GM23248 (cell line): ENCODE measurements around the gene SH3PXD2A. TPM values are rescaled to one million over a fixed set of nuclear protein-coding genes. Genes with fewer than 3 reads are reported as not detected.
"Not testable (repeated sequence)": the region's sequence is repeated elsewhere in the genome, so short reads cannot be mapped to it uniquely, and the experiment has no call there.

Experiments
- DNase-seq: peaks from one replicate; pipeline ENCODE4 v3.0.0-alpha.2; 2015
- H2AFZ ChIP-seq: fragments of 200-600 bp; sonication (generic); 2 replicates; pipeline ENCODE4 v1.6.1; 2016; ENCODE audit warnings: antibody characterized with exemption
- H3F3A ChIP-seq: fragments of 200-600 bp; sonication (generic); 2 replicates; pipeline ENCODE4 v1.6.1; 2016; ENCODE audit warnings: mild to moderate bottlenecking, antibody characterized with exemption, mixed run types; ENCODE audit not compliant: insufficient read depth
- H3K27ac ChIP-seq: fragments of 200-600 bp; sonication (generic); 2 replicates; pipeline ENCODE4 v1.5.1; 2016; ENCODE audit warnings: mild to moderate bottlenecking
- H3K27me3 ChIP-seq: fragments of 200-600 bp; sonication (generic); replicated peaks from 2 replicates; pipeline ENCODE4 v1.6.1; 2016; ENCODE audit warnings: mild to moderate bottlenecking; ENCODE audit not compliant: insufficient read depth
- H3K36me3 ChIP-seq: fragments of 200-600 bp; sonication (generic); 2 replicates; pipeline ENCODE4 v1.6.1; 2016; ENCODE audit warnings: low read depth, mild to moderate bottlenecking
- H3K4me1 ChIP-seq: fragments of 200-600 bp; sonication (generic); 2 replicates; pipeline ENCODE4 v1.6.1; 2016; ENCODE audit warnings: mild to moderate bottlenecking; ENCODE audit not compliant: insufficient read depth
- H3K4me2 ChIP-seq: fragments of 200-600 bp; sonication (generic); one replicate; pipeline ENCODE4 v1.6.1; 2016; ENCODE audit warnings: mild to moderate bottlenecking; ENCODE audit not compliant: unreplicated experiment
- H3K4me3 ChIP-seq: fragments of 200-600 bp; sonication (generic); 2 replicates; pipeline ENCODE4 v1.5.1; 2016; ENCODE audit warnings: mild to moderate bottlenecking
- H3K79me2 ChIP-seq: fragments of 200-600 bp; sonication (generic); 2 replicates; pipeline ENCODE4 v1.6.1; 2016; ENCODE audit warnings: mild to moderate bottlenecking; ENCODE audit not compliant: insufficient read depth
- H3K9ac ChIP-seq: fragments of 200-600 bp; sonication (generic); 2 replicates; pipeline ENCODE4 v1.6.1; 2016; ENCODE audit warnings: mild to moderate bottlenecking
- H3K9me2 ChIP-seq: fragments of 200-600 bp; sonication (generic); 2 replicates; pipeline ENCODE4 v1.6.1; 2016; ENCODE audit warnings: mixed run types, mild to moderate bottlenecking, moderate library complexity; ENCODE audit not compliant: insufficient read depth
- H3K9me3 ChIP-seq: fragments of 200-600 bp; sonication (generic); one replicate; pipeline ENCODE4 v1.6.1; 2017; ENCODE audit warnings: low read depth
- H4K20me1 ChIP-seq: fragments of 200-600 bp; sonication (generic); 2 replicates; pipeline ENCODE4 v1.6.0; 2016; ENCODE audit not compliant: insufficient read depth
- EZH2 ChIP-seq: fragments of 200-600 bp; sonication (generic); IDR thresholded peaks from 2 replicates; pipeline ENCODE4 v1.6.1; 2018; ENCODE audit warnings: antibody characterized with exemption, mild to moderate bottlenecking; ENCODE audit not compliant: insufficient read depth, poor library complexity, severe bottlenecking
- EZH2phosphoT487 ChIP-seq: fragments of 200-600 bp; sonication (generic); IDR thresholded peaks from 2 replicates; pipeline ENCODE4 v1.6.1; 2018; ENCODE audit warnings: antibody characterized with exemption, moderate library complexity, mild to moderate bottlenecking, low read depth; ENCODE audit not compliant: insufficient read depth
- WGBS, 2 experiments: methylation state at CpG; one replicate each; pipeline ENCODE4 v1.1.6; 2015 to 2017; ENCODE audit warnings: low lambda C conversion rate in 2 of 2, low coverage in 1 of 2; ENCODE audit errors: missing lambda C conversion rate in 2 of 2; 5-methylcytosine and 5-hydroxymethylcytosine counted together
- in situ Hi-C: fragments of 300-500 bp; cut with MboI; formaldehyde crosslinking; loops from 2 replicates; pipeline ENCODE4 v1.15.0; 2020
- polyA plus RNA-seq: library from polyadenylated mRNA; unstranded; fragments of >200 nt; fragmentation: Nextera tagmentation; extraction: Ambion mirVana; gene quantifications from 2 replicates; pipeline ENCODE4 v1.2.1, GENCODE V29; 2016
- total RNA-seq: library from RNA; depleted of rRNA; stranded (reverse); fragments of >200 nt; shearing (Covaris generic); gene quantifications from 2 replicates; pipeline ENCODE4 v1.2.3, GENCODE V29; 2014

Gene SH3PXD2A
- total and polyA plus RNA-seq, 2 experiments from 2014 or later: 34.0 to 58.0 TPM

GRCh38 chr10:103636492-103636891 lies 218.9 kb downstream of the SH3PXD2A start:
- in situ Hi-C loops: no loop called here
- no peak overlapping the region for H3K4me3 ChIP-seq
- no peak for DNase-seq
- H3K9ac ChIP-seq: peak overlapping the region; percentile 75
- peak overlapping the region; percentile 94 for H3K27ac ChIP-seq
- WGBS, 2 experiments: 64 to 65% methylated on average over 5 of the region's 5 CpGs
- peaks cover 64% of the 10 kb centered on the region for H3K4me1 ChIP-seq
- H3K4me2 ChIP-seq: peak overlapping the region; percentile 62
- no peaks in the 10 kb centered on the region for H4K20me1 ChIP-seq
- H3K36me3 ChIP-seq: 0 out of 2 replicates have a peak, but pooled peaks cover 3% of the 10 kb centered on the region
- no peaks in the 10 kb centered on the region for H3K9me2 ChIP-seq
- no peaks in the 10 kb centered on the region for H3K27me3 ChIP-seq
- H3F3A ChIP-seq: peaks cover 47% of the 10 kb centered on the region
- TF ChIP-seq EZH2phosphoT487: no peak
- no peak for TF ChIP-seq EZH2
- no peak overlapping the region for H2AFZ ChIP-seq
- H3K9me3 ChIP-seq: no peaks in the 10 kb centered on the region
- H3K79me2 ChIP-seq: peaks cover 96% of the 10 kb centered on the region

GRCh38 chr10:103635580-103635979 lies 219.8 kb downstream of the SH3PXD2A start:
- H3K4me3 ChIP-seq: no peak overlapping the region
- H2AFZ ChIP-seq: no peak overlapping the region
- no peaks in the 10 kb centered on the region for H3K27me3 ChIP-seq
- no peaks in the 10 kb centered on the region for H3K36me3 ChIP-seq
- WGBS, 2 experiments: 28 to 38% methylated on average over 5 of the region's 5 CpGs
- H3K9ac ChIP-seq: peak overlapping the region; percentile 35; the same call in 1 of the 2 replicates
- H3K9me2 ChIP-seq: no peaks in the 10 kb centered on the region
- no peaks in the 10 kb centered on the region for H3K9me3 ChIP-seq
- peaks cover 61% of the 10 kb centered on the region for H3K4me1 ChIP-seq
- TF ChIP-seq EZH2phosphoT487 (no peak), EZH2 (no peak)
- DNase-seq: no peak
- no peaks in the 10 kb centered on the region for H4K20me1 ChIP-seq
- in situ Hi-C loops: no loop called here
- peak overlapping the region; percentile 94 for H3K27ac ChIP-seq
- H3K4me2 ChIP-seq: no peak overlapping the region
- peaks cover 45% of the 10 kb centered on the region for H3F3A ChIP-seq
- H3K79me2 ChIP-seq: peaks cover 96% of the 10 kb centered on the region

GRCh38 chr10:103633846-103634245 lies 221.5 kb downstream of the SH3PXD2A start:
- Histone ChIP-seq H3K36me3 (no peaks in the 10 kb centered on the region; the same call in 1 of the 2 replicates), H3K79me2 (peaks cover 96% of the 10 kb centered on the region), H3K4me1 (peaks cover 56% of the 10 kb centered on the region), H3K4me2 (no peak overlapping the region), H3K27ac (no peak overlapping the region), H3K9me2 (no peaks in the 10 kb centered on the region), H3K27me3 (no peaks in the 10 kb centered on the region), H3K9me3 (no peaks in the 10 kb centered on the region), H2AFZ (no peak overlapping the region), H3K4me3 (no peak overlapping the region), H3K9ac (no peak overlapping the region), H4K20me1 (no peaks in the 10 kb centered on the region), H3F3A (peaks cover 41% of the 10 kb centered on the region)
- in situ Hi-C loops: no loop called here
- DNase-seq: no peak
- no peak for TF ChIP-seq EZH2phosphoT487
- TF ChIP-seq EZH2: no peak
- 94 to 95% methylated on average over 7 of the region's 7 CpGs for WGBS, 2 experiments

GRCh38 chr10:103632871-103633270 lies 222.5 kb downstream of the SH3PXD2A start:
- DNase-seq, H3K9me2 ChIP-seq, H3K27me3 ChIP-seq, H3K4me2 ChIP-seq, H3K9me3 ChIP-seq, in situ Hi-C loops, H3K9ac ChIP-seq, H3K4me3 ChIP-seq, H4K20me1 ChIP-seq, H2AFZ ChIP-seq, H3K36me3 ChIP-seq: not testable (repeated sequence)
- H3K79me2 ChIP-seq: peaks cover 100% of the 10 kb centered on the region
- H3F3A ChIP-seq: peaks cover 37% of the 10 kb centered on the region
- peak overlapping the region; percentile 21 for H3K27ac ChIP-seq
- H3K4me1 ChIP-seq: peaks cover 46% of the 10 kb centered on the region
- 89 to 90% methylated on average over 6 of the region's 6 CpGs for WGBS, 2 experiments

- Histone ChIP-seq H3K27ac (peak overlapping the region; percentile 21), H3K36me3 (peaks cover 6% of the 10 kb centered on the region; the same call in 1 of the 2 replicates), H3K4me1 (peaks cover 40% of the 10 kb centered on the region), H4K20me1 (no peaks in the 10 kb centered on the region), H3F3A (peaks cover 32% of the 10 kb centered on the region), H3K79me2 (peaks cover 100% of the 10 kb centered on the region), H2AFZ (no peak overlapping the region), H3K4me3 (no peak overlapping the region), H3K9ac (0 out of 2 replicates have a peak overlapping the region, but pooled peaks have one; percentile 13), H3K9me2 (no peaks in the 10 kb centered on the region), H3K4me2 (no peak overlapping the region), H3K9me3 (no peaks in the 10 kb centered on the region), H3K27me3 (no peaks in the 10 kb centered on the region)
- DNase-seq: peak; percentile 60
- 35 to 41% methylated on average over 7 of the region's 7 CpGs for WGBS, 2 experiments
- no peak for TF ChIP-seq EZH2
- no peak for TF ChIP-seq EZH2phosphoT487
- in situ Hi-C loops: no loop called here
Measured at GRCh38 chr10:103632247-103632642, 223.1 kb downstream of the SH3PXD2A start.
